HEK293 (cell line): ENCODE measurements around the gene SLC46A2.

Experiments
- CTCF ChIA-PET: fragments of 350-600 bp; formaldehyde crosslinking; extraction: SDS; loops from one replicate; lab custom pipeline; 2021; ENCODE audit warnings: antibody characterized with exemption; lab: Yijun Ruan, JAX
- POLR2A ChIA-PET: fragments of 300-600 bp; formaldehyde crosslinking; extraction: SDS; loops from one replicate; lab custom pipeline; 2020; ENCODE audit warnings: antibody characterized with exemption, inconsistent platforms; lab: Yijun Ruan, JAX
- H3K27ac ChIP-seq: fragments of 200-500 bp; sonication (Bioruptor generic); 2 replicates; pipeline ENCODE4 v1.5.1; 2014; ENCODE audit warnings: low read depth, low read length, control low read depth, inconsistent platforms; ENCODE audit errors: extremely low read depth
- H3K36me3 ChIP-seq, 2 experiments: fragments of 200-500 bp in 1 of 2; sonication (Bioruptor generic) in 1 of 2; 1 replicate in 1 of 2; 2 replicates in 1 of 2; pipeline ENCODE4 v1.5.1; 2014 to 2017; ENCODE audit warnings: inconsistent platforms in 2 of 2, low read length in 2 of 2; ENCODE audit not compliant: control insufficient read depth in 2 of 2, insufficient read depth in 1 of 2
- H3K4me1 ChIP-seq: fragments of 200-500 bp; sonication (Bioruptor generic); 2 replicates; pipeline ENCODE4 v1.5.1; 2014; ENCODE audit warnings: mild to moderate bottlenecking, low read length, inconsistent platforms; ENCODE audit not compliant: control insufficient read depth, insufficient read depth
- H3K4me3 ChIP-seq: 2 replicates; pipeline ENCODE4 v1.5.1; 2011; ENCODE audit warnings: low read depth, mild to moderate bottlenecking, control low read depth, low read length, moderate library complexity
- H3K9me3 ChIP-seq: fragments of 200-500 bp; sonication (Bioruptor generic); 2 replicates; pipeline ENCODE4 v1.5.1; 2014; ENCODE audit warnings: low read depth, low read length, inconsistent platforms; ENCODE audit not compliant: control insufficient read depth, insufficient read depth
- HOXC10 ChIP-seq: sonication (generic); formaldehyde crosslinking; IDR thresholded peaks from 2 replicates; pipeline ENCODE4 v1.8.1; 2023; ENCODE audit warnings: mild to moderate bottlenecking, missing genetic modification reagents
- IKZF3 ChIP-seq: fragments of 450-650 bp; IDR thresholded peaks from 2 replicates; pipeline ENCODE4 v1.5.0; 2018; ENCODE audit warnings: missing biosample characterization, mild to moderate bottlenecking, missing genetic modification characterization, moderate library complexity
- KLF1 ChIP-seq: fragments of 450-650 bp; formaldehyde crosslinking; IDR thresholded peaks from 2 replicates; pipeline ENCODE4 v1.5.1; 2016; ENCODE audit warnings: missing biosample characterization, missing genetic modification characterization
- OSR2 ChIP-seq: fragments of 450-650 bp; formaldehyde crosslinking; IDR thresholded peaks from 2 replicates; pipeline ENCODE4 v1.5.1; 2016; ENCODE audit warnings: missing biosample characterization, missing genetic modification characterization
- ZBTB17 ChIP-seq: fragments of 450-650 bp; formaldehyde crosslinking; IDR thresholded peaks from 2 replicates; pipeline ENCODE4 v1.5.1; 2016; ENCODE audit warnings: missing biosample characterization, missing genetic modification characterization
- ZFP37 ChIP-seq: fragments of 450-650 bp; formaldehyde crosslinking; IDR thresholded peaks from 2 replicates; pipeline ENCODE4 v1.5.1; 2016; ENCODE audit warnings: missing biosample characterization, missing genetic modification characterization
- ZNF138 ChIP-seq: fragments of 450-650 bp; formaldehyde crosslinking; IDR thresholded peaks from 2 replicates; pipeline ENCODE4 v1.5.1; 2016; ENCODE audit warnings: missing biosample characterization, missing genetic modification characterization, borderline replicate concordance
- ZNF157 ChIP-seq: fragments of 450-650 bp; formaldehyde crosslinking; IDR thresholded peaks from 2 replicates; pipeline ENCODE4 v1.5.1; 2016; ENCODE audit warnings: missing biosample characterization, missing genetic modification characterization
- ZNF175 ChIP-seq: fragments of 450-650 bp; formaldehyde crosslinking; IDR thresholded peaks from 2 replicates; pipeline ENCODE4 v1.5.1; 2016; ENCODE audit warnings: missing biosample characterization, missing genetic modification characterization
- ZNF202 ChIP-seq: fragments of 450-650 bp; formaldehyde crosslinking; IDR thresholded peaks from 2 replicates; pipeline ENCODE4 v1.5.1; 2016; ENCODE audit warnings: missing biosample characterization, missing genetic modification characterization, borderline replicate concordance
- ZNF266 ChIP-seq: fragments of 450-650 bp; formaldehyde crosslinking; IDR thresholded peaks from 2 replicates; pipeline ENCODE4 v1.5.1; 2016; ENCODE audit warnings: missing biosample characterization, missing genetic modification characterization, low read depth
- ZNF280D ChIP-seq: fragments of 450-650 bp; formaldehyde crosslinking; IDR thresholded peaks from 2 replicates; pipeline ENCODE4 v1.5.1; 2016; ENCODE audit warnings: missing biosample characterization, missing genetic modification characterization
- ZNF404 ChIP-seq: fragments of 450-650 bp; formaldehyde crosslinking; IDR thresholded peaks from 2 replicates; pipeline ENCODE4 v1.5.1; 2017; ENCODE audit warnings: missing biosample characterization, missing genetic modification characterization
- ZNF48 ChIP-seq: fragments of 450-650 bp; formaldehyde crosslinking; IDR thresholded peaks from 2 replicates; pipeline ENCODE4 v1.5.1; 2016; ENCODE audit warnings: missing biosample characterization, missing genetic modification characterization
- ZNF514 ChIP-seq: fragments of 450-650 bp; formaldehyde crosslinking; IDR thresholded peaks from 2 replicates; pipeline ENCODE4 v1.5.1; 2016; ENCODE audit warnings: missing biosample characterization, missing genetic modification characterization
- ZNF624 ChIP-seq: fragments of 450-650 bp; formaldehyde crosslinking; IDR thresholded peaks from 2 replicates; pipeline ENCODE4 v1.5.1; 2017; ENCODE audit warnings: missing biosample characterization, missing genetic modification characterization
- ZNF629 ChIP-seq: fragments of 450-650 bp; formaldehyde crosslinking; IDR thresholded peaks from 2 replicates; pipeline ENCODE4 v1.5.1; 2017; ENCODE audit warnings: missing biosample characterization, missing genetic modification characterization
- ZNF785 ChIP-seq: fragments of 450-650 bp; formaldehyde crosslinking; IDR thresholded peaks from 2 replicates; pipeline ENCODE4 v1.5.1; 2016; ENCODE audit warnings: missing biosample characterization, missing genetic modification characterization
- ZNF792 ChIP-seq: fragments of 450-650 bp; formaldehyde crosslinking; IDR thresholded peaks from 2 replicates; pipeline ENCODE4 v1.5.1; 2016; ENCODE audit warnings: missing biosample characterization, missing genetic modification characterization
- ZSCAN18 ChIP-seq: fragments of 450-650 bp; formaldehyde crosslinking; IDR thresholded peaks from 2 replicates; pipeline ENCODE4 v1.5.1; 2016; ENCODE audit warnings: missing biosample characterization, missing genetic modification characterization
- TF ChIP-seq, protein P1 (sequence below): fragments of 450-650 bp; formaldehyde crosslinking; IDR thresholded peaks from 2 replicates; pipeline ENCODE4 v1.5.1; 2016; ENCODE audit warnings: missing biosample characterization, missing genetic modification characterization
- TF ChIP-seq, protein P2 (sequence below): fragments of 450-650 bp; formaldehyde crosslinking; IDR thresholded peaks from 2 replicates; pipeline ENCODE4 v1.5.1; 2017; ENCODE audit warnings: missing biosample characterization, missing genetic modification characterization

The SLC46A2 gene

DNA sequence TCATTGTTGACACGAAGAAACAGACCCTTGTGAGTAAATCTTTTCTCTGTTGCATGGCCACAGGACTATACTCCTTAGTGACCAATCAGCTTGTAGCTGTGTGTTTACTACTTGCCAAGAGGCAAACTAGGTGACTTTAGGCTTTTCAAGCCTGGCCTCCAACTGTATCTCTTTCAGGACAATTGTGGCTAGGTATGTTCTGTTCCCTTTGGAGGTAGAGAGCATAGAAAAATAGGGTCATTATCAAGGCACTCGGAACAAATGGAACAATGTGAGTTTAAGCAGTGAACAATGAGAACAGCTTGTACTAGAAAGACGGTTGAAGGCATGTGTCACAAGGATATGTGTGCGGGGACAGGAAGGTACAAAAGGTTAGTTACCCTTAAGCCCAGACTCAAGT lies 48.1 kb downstream of the SLC46A2 start:
- Histone ChIP-seq H3K4me3 (no peak overlapping the region), H3K36me3 (peaks cover 6 to 37% of the 10 kb centered on the region in 2 experiments; a peak in 2 of 3 replicates), H3K9me3 (no peaks in the 10 kb centered on the region), H3K27ac (no peak overlapping the region), H3K4me1 (no peaks in the 10 kb centered on the region)
- ChIA-PET CTCF (interaction anchor here (0.9 to 5.8 kb wide), 4 partner anchors 23 to 745 kb away, joined by 3 to 56 read pairs (median 4); no protein-coding TSS in a partner anchor), POLR2A (no interaction called here)
- TF ChIP-seq ZNF175 (tag by site-specific recombination) (no peak), ZFP37 (tag by site-specific recombination) (no peak), ZBTB17 (tag by site-specific recombination) (no peak), ZNF157 (tag by site-specific recombination) (no peak), ZNF266 (tag by site-specific recombination) (no peak), ZNF138 (no peak)

GRCh38 chr9:112841261-112841660 lies 49.4 kb downstream of the SLC46A2 start:
- no peak for TF ChIP-seq ZNF792 (tag by site-specific recombination)
- TF ChIP-seq ZNF785 = no peak
- no peak for TF ChIP-seq ZNF514 (tag by site-specific recombination)
- TF ChIP-seq, protein P1, sequence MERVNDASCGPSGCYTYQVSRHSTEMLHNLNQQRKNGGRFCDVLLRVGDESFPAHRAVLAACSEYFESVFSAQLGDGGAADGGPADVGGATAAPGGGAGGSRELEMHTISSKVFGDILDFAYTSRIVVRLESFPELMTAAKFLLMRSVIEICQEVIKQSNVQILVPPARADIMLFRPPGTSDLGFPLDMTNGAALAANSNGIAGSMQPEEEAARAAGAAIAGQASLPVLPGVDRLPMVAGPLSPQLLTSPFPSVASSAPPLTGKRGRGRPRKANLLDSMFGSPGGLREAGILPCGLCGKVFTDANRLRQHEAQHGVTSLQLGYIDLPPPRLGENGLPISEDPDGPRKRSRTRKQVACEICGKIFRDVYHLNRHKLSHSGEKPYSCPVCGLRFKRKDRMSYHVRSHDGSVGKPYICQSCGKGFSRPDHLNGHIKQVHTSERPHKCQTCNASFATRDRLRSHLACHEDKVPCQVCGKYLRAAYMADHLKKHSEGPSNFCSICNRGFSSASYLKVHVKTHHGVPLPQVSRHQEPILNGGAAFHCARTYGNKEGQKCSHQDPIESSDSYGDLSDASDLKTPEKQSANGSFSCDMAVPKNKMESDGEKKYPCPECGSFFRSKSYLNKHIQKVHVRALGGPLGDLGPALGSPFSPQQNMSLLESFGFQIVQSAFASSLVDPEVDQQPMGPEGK (tag by site-specific recombination) = no peak
- TF ChIP-seq OSR2 (tag by site-specific recombination) = no peak
- no peak for TF ChIP-seq ZNF202 (tag by site-specific recombination)
- no peak for TF ChIP-seq ZNF48 (tag by site-specific recombination)
- no peak for TF ChIP-seq ZNF624
- no peak for TF ChIP-seq ZNF404 (tag by site-specific recombination)
- TF ChIP-seq ZNF280D (tag by site-specific recombination) = no peak
- TF ChIP-seq, protein P2, sequence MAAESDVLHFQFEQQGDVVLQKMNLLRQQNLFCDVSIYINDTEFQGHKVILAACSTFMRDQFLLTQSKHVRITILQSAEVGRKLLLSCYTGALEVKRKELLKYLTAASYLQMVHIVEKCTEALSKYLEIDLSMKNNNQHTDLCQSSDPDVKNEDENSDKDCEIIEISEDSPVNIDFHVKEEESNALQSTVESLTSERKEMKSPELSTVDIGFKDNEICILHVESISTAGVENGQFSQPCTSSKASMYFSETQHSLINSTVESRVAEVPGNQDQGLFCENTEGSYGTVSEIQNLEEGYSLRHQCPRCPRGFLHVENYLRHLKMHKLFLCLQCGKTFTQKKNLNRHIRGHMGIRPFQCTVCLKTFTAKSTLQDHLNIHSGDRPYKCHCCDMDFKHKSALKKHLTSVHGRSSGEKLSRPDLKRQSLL = no peak
- no peak for TF ChIP-seq KLF1 (tag by site-specific recombination)
- no peak for TF ChIP-seq ZSCAN18 (tag by site-specific recombination)
- TF ChIP-seq ZNF629 (tag by site-specific recombination) = no peak
- TF ChIP-seq IKZF3 (tag by site-specific recombination) = no peak
- TF ChIP-seq HOXC10 = no peak
- TF ChIP-seq, all 188 proteins: peak for 0
- H3K4me1 ChIP-seq = no peaks in the 10 kb centered on the region
- no peak overlapping the region for H3K27ac ChIP-seq
- CTCF ChIA-PET = interaction anchor here (1.7 to 5.8 kb wide), 2 partner anchors 62 kb away, joined by 5 to 56 read pairs; no protein-coding TSS in a partner anchor
- no peak overlapping the region for H3K4me3 ChIP-seq
- POLR2A ChIA-PET = no interaction called here
- H3K9me3 ChIP-seq = no peaks in the 10 kb centered on the region
- peaks cover 6 to 46% of the 10 kb centered on the region in 2 experiments; a peak in 2 of 3 replicates for H3K36me3 ChIP-seq
